Bladder microvascular endothelial cell (primary cell): ENCODE measurements around the gene PYCARD. TPM values are rescaled to one million over a fixed set of nuclear protein-coding genes. Genes with fewer than 3 reads are reported as not detected.

ENCODE experiments used
- total RNA-seq: library from RNA; depleted of rRNA; stranded (reverse); fragments of >200 nt; gene quantifications from 2 replicates; pipeline ENCODE4 v1.2.3, GENCODE V29; 2014

The PYCARD gene
- total RNA-seq, result 39.4 and 93.4 TPM in 2 replicates

DNA sequence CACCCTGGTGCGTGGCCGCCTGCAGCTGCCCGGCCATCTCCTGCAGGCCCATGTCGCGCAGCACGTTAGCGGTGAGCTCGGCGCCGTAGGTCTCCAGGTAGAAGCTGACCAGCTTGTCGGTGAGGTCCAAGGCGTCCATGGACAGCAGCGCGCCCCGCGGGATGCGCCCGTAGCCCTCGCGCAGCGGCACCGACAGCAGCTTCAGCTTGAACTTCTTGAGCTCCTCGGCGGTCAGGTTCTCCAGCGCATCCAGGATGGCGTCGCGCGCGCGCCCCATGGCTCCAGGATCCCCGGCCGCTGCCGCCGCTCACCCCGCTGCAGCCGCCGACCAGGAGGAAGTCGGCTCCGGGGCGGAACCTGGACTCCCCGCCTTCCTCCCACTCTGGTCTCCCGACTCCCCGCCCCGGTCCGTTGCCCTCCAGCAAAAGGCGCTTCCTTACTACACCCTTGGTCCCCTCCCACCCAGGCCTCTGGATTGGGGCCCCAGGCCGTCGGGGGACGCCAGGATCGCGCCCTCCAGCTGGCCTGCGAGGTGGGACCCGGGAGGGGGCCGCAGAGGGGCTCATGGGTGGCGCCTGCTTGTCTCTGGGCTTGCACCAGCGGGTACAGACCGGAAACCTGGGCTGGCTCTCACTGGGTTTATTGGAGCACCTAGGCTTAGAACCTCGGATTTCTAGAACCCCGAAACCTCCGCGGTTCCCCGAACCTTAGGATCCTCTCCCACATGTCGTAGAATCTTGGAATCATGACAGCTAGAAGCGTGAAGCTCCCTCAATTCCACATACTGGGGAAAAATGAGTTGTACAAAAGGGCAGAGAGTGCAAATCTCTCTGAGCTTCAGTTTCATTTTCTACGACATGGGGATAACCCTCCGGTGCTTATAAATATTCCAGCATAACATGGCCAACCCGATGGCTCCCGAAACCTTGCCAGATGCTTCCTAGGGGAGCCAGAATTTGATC is at the start of gene PYCARD:
TSS of gene PYCARD (minus strand) at position 347 of the 962 bp plus-strand sequence. CDS start at position 277, 70 bp downstream.

DNA sequence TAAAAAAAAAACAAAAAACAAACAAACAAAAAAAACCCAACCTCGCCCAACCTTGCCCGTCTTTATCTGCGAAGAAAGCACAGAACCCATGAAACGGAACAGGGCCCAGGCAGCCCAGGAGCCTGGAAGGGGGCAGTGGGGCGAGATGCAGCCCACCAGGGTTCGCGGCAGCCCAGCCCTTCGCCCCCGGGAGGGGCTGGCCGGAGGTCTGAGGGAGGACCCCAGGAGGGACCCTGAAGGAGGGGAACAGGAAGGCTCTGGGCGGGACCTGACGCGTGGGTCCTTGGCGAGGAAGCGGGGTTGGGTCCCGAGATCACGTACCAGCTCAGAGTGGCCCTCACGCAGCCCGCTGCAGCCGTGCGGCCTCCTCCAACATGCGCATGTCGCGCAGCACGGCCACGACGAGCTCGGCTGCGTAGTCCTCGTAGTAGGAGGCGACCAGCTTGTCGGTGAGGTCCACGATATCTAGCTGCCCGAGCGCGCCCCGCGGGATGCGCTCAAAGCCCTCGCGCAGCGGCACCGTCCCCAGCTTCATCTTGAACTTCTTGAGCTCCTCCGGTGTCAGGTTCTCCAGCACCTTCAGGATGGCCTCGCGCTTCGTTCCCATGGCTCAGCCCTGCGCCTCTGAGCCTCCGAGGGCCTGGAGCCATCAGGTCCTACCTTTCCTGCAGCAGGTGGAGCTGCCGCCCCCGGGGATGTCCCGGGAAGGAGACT is 14.0 kb upstream of the PYCARD start, which contains the start of gene PYDC1:
TSS of gene PYDC1 (minus strand) at position 714 of the 714 bp plus-strand sequence. CDS start at position 607, 107 bp downstream.

DNA sequence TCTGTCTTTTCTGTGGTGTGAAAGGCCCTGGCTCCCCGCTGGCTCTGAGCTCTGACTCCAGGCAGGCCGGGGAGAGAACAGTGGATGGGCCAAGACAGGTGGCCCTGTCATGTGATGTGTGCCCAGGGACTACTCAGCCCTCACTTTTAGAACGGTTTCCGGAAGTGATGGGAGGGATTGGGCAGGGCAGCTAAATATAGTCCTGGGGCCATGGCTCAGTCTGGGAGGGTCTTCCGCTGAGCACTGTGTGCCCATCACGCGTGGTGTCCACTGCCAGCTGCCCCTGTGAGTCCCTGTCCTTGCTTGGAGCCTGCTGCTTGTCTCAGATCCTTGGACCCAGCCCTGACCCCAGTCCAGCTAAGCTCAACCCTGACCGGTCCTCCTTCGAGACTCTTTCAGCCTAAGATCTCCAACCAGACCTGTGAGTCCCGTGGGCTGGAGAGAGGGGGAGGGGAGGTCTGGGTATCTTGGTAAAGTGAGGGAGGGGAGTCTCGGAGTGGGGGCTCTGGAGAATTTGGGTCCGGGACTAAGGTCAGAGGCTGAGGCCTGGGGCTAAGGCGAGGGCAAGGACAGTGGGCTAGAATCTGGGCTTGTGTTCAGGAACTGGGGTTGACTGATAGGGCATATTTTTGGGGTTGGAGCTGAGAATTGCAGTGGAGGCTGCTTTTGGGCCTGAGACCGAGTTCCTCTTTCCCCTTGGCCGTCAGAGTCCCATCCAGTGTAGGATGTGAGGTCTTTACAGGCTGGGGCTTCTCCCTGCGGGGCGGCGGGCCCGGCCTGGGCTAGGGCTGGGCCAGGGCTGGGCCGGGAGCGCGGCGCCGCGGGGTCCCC is 11.5 kb upstream of the PYCARD start, which contains the start of gene TRIM72:
TSS of gene TRIM72 (plus strand) at position 243 of the 831 bp plus-strand sequence. CDS start 620 bp downstream, outside the sequence.

DNA sequence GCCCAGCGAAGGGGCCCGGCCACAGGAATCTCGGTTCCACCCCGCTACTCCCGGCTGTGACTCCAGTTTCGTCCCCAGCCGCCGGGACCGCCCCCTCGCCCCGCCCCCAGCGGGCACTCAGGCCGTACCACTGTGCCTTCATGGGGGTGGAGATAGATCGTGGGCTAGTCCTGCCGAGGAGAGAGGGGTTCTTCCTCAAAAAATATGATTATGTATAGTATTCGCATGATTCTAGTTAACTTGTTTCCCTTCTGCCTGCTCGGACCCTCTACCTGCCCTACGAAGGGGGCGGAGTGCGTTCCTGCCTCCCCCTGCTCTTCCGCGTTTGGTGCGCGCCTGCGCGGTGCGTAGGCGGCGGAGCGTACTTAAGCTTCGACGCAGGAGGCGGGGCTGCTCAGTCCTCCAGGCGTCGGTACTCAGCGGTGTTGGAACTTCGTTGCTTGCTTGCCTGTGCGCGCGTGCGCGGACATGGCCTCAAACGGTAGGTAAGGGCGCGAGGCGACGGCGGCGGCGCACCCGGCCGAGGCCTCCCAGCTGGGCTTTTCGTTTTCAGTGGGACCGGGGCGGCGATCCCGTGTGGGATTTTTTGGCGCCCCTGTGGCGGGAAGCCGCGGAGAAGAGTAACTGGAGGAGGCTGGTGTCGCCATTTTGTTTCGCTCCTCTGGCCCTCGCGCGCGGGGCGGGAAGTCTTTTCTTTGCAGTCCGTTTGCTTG is 22.7 kb downstream of the PYCARD start, which contains the start of gene FUS:
TSS of gene FUS (plus strand) at position 393 of the 713 bp plus-strand sequence. CDS start at position 469, 76 bp downstream.

Other genes starting within 250 kb of the PYCARD start
- gene SETD1A, start 245.0 kb downstream of the PYCARD start, total RNA-seq, result 1.6 and 5.4 TPM in 2 replicates
- 17.3 and 22.2 TPM in 2 replicates for gene HSD3B7, start 217.6 kb downstream of the PYCARD start, total RNA-seq
- gene STX1B, start 192.1 kb downstream of the PYCARD start, total RNA-seq, result 1.1 TPM in 1 of 2 replicates, not detected in the other
- gene STX4, start 169.2 kb downstream of the PYCARD start, total RNA-seq, result 19.3 and 35.1 TPM in 2 replicates
- 5.7 and 6.3 TPM in 2 replicates for gene ZNF668, start 128.5 kb downstream of the PYCARD start, total RNA-seq
- 7.8 and 16.0 TPM in 2 replicates for gene ZNF646, start 128.3 kb downstream of the PYCARD start, total RNA-seq
- 0.81 and 1.6 TPM in 2 replicates for gene PRSS53, start 113.8 kb downstream of the PYCARD start, total RNA-seq
- gene VKORC1, start 108.0 kb downstream of the PYCARD start, total RNA-seq, result 59.1 and 60.7 TPM in 2 replicates
- gene BCKDK, start 94.4 kb downstream of the PYCARD start, total RNA-seq, result 12.3 and 19.4 TPM in 2 replicates
- 27.8 and 36.9 TPM in 2 replicates for gene KAT8, start 85.1 kb downstream of the PYCARD start, total RNA-seq
- not detected in 2 replicates for gene PRSS8, start 67.0 kb downstream of the PYCARD start, total RNA-seq
- gene PRSS36, start 52.7 kb downstream of the PYCARD start, total RNA-seq, result 0.31 TPM in 1 of 2 replicates, not detected in the other
- gene FUS, start 22.6 kb downstream of the PYCARD start, total RNA-seq, result 29.5 and 62.4 TPM in 2 replicates
- not detected in 2 replicates for gene TRIM72, start 11.4 kb upstream of the PYCARD start, total RNA-seq
- gene PYDC1, start 14.4 kb upstream of the PYCARD start, total RNA-seq, result not detected in 2 replicates
- gene ITGAM, start 57.2 kb upstream of the PYCARD start, total RNA-seq, result 0.25 TPM in 1 of 2 replicates, not detected in the other
- gene ITGAX, start 152.4 kb upstream of the PYCARD start, total RNA-seq, result 0.16 and 0.31 TPM in 2 replicates
- not detected in 2 replicates for gene ITGAD, start 190.6 kb upstream of the PYCARD start, total RNA-seq
- not detected in 2 replicates for gene COX6A2, start 225.6 kb upstream of the PYCARD start, total RNA-seq
- gene ZNF843, start 240.0 kb upstream of the PYCARD start, total RNA-seq, result under 0.01 and 0.06 TPM in 2 replicates